Thyroid gland (tissue), 4 donors: Measurements from ENCODE around the gene AATF. TPM values are rescaled to one million over a fixed set of nuclear protein-coding genes. Genes with fewer than 3 reads are reported as not detected.

Experiments used
- DNase-seq, 2 donors: peaks; one replicate each; pipeline ENCODE4 v3.0.0-alpha.2; 2019
- H3K27ac ChIP-seq, 3 donors: fragments of 200-600 bp; sonication (generic); 1 replicate in 2 of 3; 2 replicates in 1 of 3; pipeline ENCODE4 v1.5.1; 2016 to 2019; ENCODE audit warnings: mild to moderate bottlenecking in 1 of 3, moderate library complexity in 1 of 3
- H3K27me3 ChIP-seq: fragments of 200-600 bp; sonication (generic); one replicate; pipeline ENCODE4 v1.5.1; 2019
- H3K36me3 ChIP-seq, 2 donors: fragments of 200-600 bp; sonication (generic); one replicate each; pipeline ENCODE4 v1.5.1; 2016 to 2019
- H3K4me1 ChIP-seq, 2 donors: fragments of 200-600 bp; sonication (generic); one replicate each; pipeline ENCODE4 v1.5.1; 2017 to 2019
- H3K4me3 ChIP-seq, 3 donors: fragments of 200-600 bp; sonication (generic); replicated peaks in 1 of 3; 1 replicate in 2 of 3; 2 replicates in 1 of 3; pipeline ENCODE4 v1.5.1; 2016; ENCODE audit warnings: mild to moderate bottlenecking in 1 of 3
- H3K9me3 ChIP-seq: fragments of 200-600 bp; sonication (generic); one replicate; pipeline ENCODE4 v1.5.1; 2017
- POLR2A ChIP-seq, 2 donors: fragments of 450-650 bp; IDR thresholded peaks; one replicate each; pipeline ENCODE4 v1.6.1; 2017; ENCODE audit warnings: antibody characterized with exemption in 2 of 2, mild to moderate bottlenecking in 2 of 2, moderate library complexity in 1 of 2
- WGBS, 2 donors: methylation state at CpG; one replicate each; pipeline ENCODE4 v1.1.5; 2017; 5-methylcytosine and 5-hydroxymethylcytosine counted together
- intact Hi-C: fragments of 100-400 bp; cut with DNase I; formaldehyde crosslinking; loops from one replicate; pipeline ENCODE4 v1.15.1; 2023
- total RNA-seq, 4 donors: library from RNA; depleted of rRNA; stranded (reverse); fragments of >200 nt; gene quantifications; one replicate each; pipeline ENCODE4 v1.2.3, GENCODE V29; 2016
- TF ChIP-seq, protein P1 (sequence below), 6 experiments: fragments of 200-600 bp in 3 of 6; fragments of 450-650 bp in 3 of 6; sonication (generic) in 3 of 6; IDR thresholded peaks; one replicate each; pipeline ENCODE4 v1.5.1; 2016 to 2019; ENCODE audit warnings: antibody characterized with exemption in 6 of 6, mild to moderate bottlenecking in 2 of 6, inconsistent platforms in 1 of 6, moderate library complexity in 1 of 6

The AATF gene, protein sequence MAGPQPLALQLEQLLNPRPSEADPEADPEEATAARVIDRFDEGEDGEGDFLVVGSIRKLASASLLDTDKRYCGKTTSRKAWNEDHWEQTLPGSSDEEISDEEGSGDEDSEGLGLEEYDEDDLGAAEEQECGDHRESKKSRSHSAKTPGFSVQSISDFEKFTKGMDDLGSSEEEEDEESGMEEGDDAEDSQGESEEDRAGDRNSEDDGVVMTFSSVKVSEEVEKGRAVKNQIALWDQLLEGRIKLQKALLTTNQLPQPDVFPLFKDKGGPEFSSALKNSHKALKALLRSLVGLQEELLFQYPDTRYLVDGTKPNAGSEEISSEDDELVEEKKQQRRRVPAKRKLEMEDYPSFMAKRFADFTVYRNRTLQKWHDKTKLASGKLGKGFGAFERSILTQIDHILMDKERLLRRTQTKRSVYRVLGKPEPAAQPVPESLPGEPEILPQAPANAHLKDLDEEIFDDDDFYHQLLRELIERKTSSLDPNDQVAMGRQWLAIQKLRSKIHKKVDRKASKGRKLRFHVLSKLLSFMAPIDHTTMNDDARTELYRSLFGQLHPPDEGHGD
- 10 to 100 TPM; 28.5 to 38.9 (median 32.4) TPM for total RNA-seq

DNA sequence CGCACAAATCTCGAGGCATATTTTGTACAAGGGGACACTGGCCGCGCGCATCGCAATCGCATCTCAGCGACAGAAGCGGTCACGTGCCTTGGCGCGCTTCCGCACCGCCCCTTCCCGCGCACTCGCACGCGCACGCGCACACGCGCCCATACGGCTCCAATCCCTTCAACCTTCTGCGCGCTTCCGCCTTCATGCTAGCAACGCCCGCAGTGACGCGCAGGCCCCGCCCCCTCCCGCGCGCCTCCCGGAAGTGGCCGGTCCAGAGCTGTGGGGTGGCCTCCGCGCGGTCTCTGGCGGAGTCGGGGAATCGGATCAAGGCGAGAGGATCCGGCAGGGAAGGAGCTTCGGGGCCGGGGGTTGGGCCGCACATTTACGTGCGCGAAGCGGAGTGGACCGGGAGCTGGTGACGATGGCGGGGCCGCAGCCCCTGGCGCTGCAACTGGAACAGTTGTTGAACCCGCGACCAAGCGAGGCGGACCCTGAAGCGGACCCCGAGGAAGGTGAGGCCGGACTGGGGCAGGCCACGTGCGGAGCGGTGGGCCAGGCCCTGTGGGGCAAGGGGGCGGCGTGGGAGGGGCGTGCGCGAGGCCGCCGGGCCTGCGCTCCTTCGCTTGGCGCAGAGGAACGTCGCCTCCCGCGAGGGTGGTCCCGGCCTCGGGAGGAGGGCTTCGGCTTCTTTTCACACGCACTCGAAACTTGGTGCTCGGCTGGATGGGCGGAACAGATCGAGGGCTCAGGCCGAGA is at the start of gene AATF:
AATF (plus strand) TSS at position 238 of the 744 bp plus-strand sequence; CDS start at position 410, 172 bp downstream.
- H3K27me3 ChIP-seq: peaks cover 22% of the 10 kb centered on the region
- intact Hi-C loops: no loop called here
- peak within 1 kb of the TSS; percentile 44 to 82 (median 77) for H3K27ac ChIP-seq
- peaks cover 7 to 15% of the 10 kb centered on the region in 2 donors for H3K36me3 ChIP-seq
- TF ChIP-seq, protein P1, sequence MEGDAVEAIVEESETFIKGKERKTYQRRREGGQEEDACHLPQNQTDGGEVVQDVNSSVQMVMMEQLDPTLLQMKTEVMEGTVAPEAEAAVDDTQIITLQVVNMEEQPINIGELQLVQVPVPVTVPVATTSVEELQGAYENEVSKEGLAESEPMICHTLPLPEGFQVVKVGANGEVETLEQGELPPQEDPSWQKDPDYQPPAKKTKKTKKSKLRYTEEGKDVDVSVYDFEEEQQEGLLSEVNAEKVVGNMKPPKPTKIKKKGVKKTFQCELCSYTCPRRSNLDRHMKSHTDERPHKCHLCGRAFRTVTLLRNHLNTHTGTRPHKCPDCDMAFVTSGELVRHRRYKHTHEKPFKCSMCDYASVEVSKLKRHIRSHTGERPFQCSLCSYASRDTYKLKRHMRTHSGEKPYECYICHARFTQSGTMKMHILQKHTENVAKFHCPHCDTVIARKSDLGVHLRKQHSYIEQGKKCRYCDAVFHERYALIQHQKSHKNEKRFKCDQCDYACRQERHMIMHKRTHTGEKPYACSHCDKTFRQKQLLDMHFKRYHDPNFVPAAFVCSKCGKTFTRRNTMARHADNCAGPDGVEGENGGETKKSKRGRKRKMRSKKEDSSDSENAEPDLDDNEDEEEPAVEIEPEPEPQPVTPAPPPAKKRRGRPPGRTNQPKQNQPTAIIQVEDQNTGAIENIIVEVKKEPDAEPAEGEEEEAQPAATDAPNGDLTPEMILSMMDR (IDR thresholded peaks at IDR 0.05): no peak
- TF ChIP-seq POLR2A (IDR thresholded peaks at IDR 0.05): peak in 1 of 2 donors; percentile 78
- H3K4me1 ChIP-seq: peaks cover 14 to 15% of the 10 kb centered on the region in 2 donors
- WGBS, 2 donors: 0% methylated on average over 26 to 49 of the region's 90 CpGs
- H3K9me3 ChIP-seq: no peaks in the 10 kb centered on the region
- peak; percentile 96 for DNase-seq
- peak within 1 kb of the TSS; percentile 56 to 97 (median 65) for H3K4me3 ChIP-seq

DNA sequence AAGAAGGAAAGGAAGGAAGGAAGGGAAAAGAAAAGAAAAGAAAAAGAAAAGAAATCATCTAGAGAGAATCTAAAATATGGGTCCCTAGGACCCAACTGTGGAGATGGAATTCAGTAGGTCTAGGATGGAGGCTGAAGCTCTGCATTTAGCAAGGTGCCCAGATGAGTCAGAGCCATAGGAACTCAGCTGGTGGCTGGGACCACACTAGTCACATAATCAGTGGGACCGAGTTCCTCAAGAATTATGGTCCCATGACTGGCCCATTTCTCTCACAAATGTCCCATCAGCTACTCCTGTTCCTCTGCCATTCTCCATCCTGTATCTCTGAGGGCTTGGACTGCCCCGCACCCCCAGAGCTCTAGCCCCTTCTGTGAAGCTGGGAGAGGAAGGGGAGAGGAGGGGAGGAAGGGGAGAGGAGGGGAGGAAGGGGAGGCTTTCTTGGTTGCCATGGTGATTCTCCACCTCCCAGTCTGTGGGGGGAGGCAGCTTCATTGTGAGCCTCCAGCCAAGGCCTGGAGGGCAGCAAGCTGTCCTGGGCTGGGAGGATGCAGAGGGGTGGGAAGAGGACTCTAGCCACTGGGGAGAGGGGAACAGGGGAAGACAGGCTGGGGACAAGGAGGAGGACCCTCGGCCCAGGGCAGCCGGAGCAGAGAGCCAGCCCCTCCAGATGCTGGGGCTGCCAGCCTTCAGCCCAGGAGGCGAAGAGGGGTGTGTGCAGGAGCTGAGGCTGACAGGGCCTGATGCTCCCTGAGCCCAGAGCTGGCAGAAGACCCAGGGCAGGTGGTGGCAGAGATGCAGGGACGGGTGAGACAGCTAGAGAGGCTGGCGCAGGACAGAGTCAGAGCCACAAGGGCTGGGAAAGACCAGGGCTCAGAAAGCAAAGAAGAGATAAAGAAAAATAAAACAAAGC is 49.2 kb upstream of the AATF start:
- no peak for DNase-seq
- no peak for TF ChIP-seq POLR2A (IDR thresholded peaks at IDR 0.05)
- TF ChIP-seq, protein P1 (IDR thresholded peaks at IDR 0.05): no peak
- H3K9me3 ChIP-seq: no peaks in the 10 kb centered on the region
- no peaks in the 10 kb centered on the region for H3K36me3 ChIP-seq
- peaks cover 3 to 6% of the 10 kb centered on the region in 2 donors for H3K4me1 ChIP-seq
- no peak overlapping the region for H3K4me3 ChIP-seq
- 75 to 86% methylated on average over 7 of the region's 7 CpGs for WGBS, 2 donors
- no peaks in the 10 kb centered on the region for H3K27me3 ChIP-seq
- H3K27ac ChIP-seq: no peak overlapping the region
- intact Hi-C loops: no loop called here

DNA sequence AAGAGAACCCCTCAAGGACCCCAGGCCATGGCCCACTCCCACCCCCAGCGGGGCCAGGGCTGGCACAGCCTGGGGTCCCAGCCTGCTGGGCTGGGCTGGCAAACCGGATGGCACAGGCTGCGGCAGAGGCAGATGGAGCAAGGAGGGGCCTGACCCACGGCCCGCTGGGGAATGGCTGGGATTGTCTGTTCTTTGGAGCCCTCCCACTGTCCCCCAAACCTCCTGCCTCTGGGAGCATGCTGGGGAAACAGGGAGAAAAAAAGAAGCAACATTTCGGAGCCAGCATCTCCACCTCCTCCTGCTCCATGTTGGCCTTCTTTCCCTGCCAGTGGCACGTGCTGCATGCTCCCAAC is 48.6 kb upstream of the AATF start:
- no peaks in the 10 kb centered on the region for H3K36me3 ChIP-seq
- no peak overlapping the region for H3K4me3 ChIP-seq
- 72 to 89% methylated on average over 6 to 7 of the region's 7 CpGs for WGBS, 2 donors
- TF ChIP-seq POLR2A (IDR thresholded peaks at IDR 0.05): no peak
- TF ChIP-seq, protein P1 (IDR thresholded peaks at IDR 0.05): no peak
- H3K27ac ChIP-seq: no peak overlapping the region
- H3K27me3 ChIP-seq: no peaks in the 10 kb centered on the region
- H3K4me1 ChIP-seq: peaks cover 0 to under 1% of the 10 kb centered on the region in 2 donors
- H3K9me3 ChIP-seq: no peaks in the 10 kb centered on the region
- DNase-seq: no peak
- intact Hi-C loops: no loop called here

DNA sequence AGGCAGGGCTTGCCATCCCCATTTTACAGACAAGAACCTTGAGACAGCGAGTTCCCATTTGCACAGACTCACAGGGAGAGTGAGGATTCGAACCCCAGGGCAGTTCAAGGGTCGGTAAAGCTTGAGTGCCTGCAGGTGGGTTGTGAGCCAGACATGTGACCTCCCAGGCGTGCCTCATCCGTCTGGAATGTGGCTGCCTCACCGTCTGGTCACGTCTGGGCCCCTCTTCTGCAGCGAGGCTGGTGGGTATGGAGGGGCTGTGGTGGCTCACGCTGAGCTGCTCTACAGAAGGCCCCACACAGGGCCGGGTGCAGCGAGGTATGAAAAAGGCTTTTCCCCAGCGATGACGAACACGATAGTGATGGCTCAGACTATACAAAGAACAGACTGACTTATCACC is 47.2 kb upstream of the AATF start:
- no peak overlapping the region for H3K4me3 ChIP-seq
- intact Hi-C loops: no loop called here
- no peaks in the 10 kb centered on the region for H3K27me3 ChIP-seq
- 24 to 45% methylated on average over 7 to 14 of the region's 14 CpGs for WGBS, 2 donors
- TF ChIP-seq, protein P1 (IDR thresholded peaks at IDR 0.05): no peak
- no peak for TF ChIP-seq POLR2A (IDR thresholded peaks at IDR 0.05)
- H3K36me3 ChIP-seq: no peaks in the 10 kb centered on the region
- no peaks in the 10 kb centered on the region for H3K4me1 ChIP-seq
- no peak overlapping the region for H3K27ac ChIP-seq
- H3K9me3 ChIP-seq: no peaks in the 10 kb centered on the region
- DNase-seq: peak in 1 of 2 donors; percentile 2
